SK-N-SH treated with all-trans-retinoic acid at 6 μM for 48 hours (cell line): ENCODE results near the gene CHMP2A.

Experiments
- ATAC-seq: fragments of 200-7000 bp; cut with Tn5 transposase; 3 replicates; pipeline ENCODE4 v1.9.1; 2020; ENCODE audit warnings: mild to moderate bottlenecking, moderate library complexity
- CREB5 ChIP-seq: fragments of 250-450 bp; sonication (Bioruptor Pico); IDR thresholded peaks from 2 replicates; pipeline ENCODE4 v1.5.1; 2020; ENCODE audit warnings: low read depth, mild to moderate bottlenecking, moderate library complexity
- CSDC2 ChIP-seq: fragments of 250-450 bp; sonication (Bioruptor Pico); IDR thresholded peaks from 2 replicates; pipeline ENCODE4 v1.5.0; 2020; ENCODE audit warnings: mild to moderate bottlenecking, moderate library complexity
- CSRNP3 ChIP-seq: fragments of 250-450 bp; sonication (Bioruptor Pico); IDR thresholded peaks from 2 replicates; pipeline ENCODE4 v1.5.1; 2021; ENCODE audit warnings: mild to moderate bottlenecking, moderate library complexity
- ESRRG ChIP-seq: fragments of 250-450 bp; sonication (Bioruptor Pico); IDR thresholded peaks from 2 replicates; pipeline ENCODE4 v1.6.1; 2021; ENCODE audit warnings: mild to moderate bottlenecking
- GLIS3 ChIP-seq: fragments of 250-450 bp; sonication (Bioruptor Pico); IDR thresholded peaks from 2 replicates; pipeline ENCODE4 v1.5.0; 2020; ENCODE audit warnings: mild to moderate bottlenecking, moderate library complexity
- ISL1 ChIP-seq: fragments of 250-450 bp; sonication (Bioruptor Pico); IDR thresholded peaks from 2 replicates; pipeline ENCODE4 v2.1.2; 2022; ENCODE audit warnings: mild to moderate bottlenecking, moderate library complexity
- PATZ1 ChIP-seq: fragments of 250-450 bp; sonication (Bioruptor Pico); IDR thresholded peaks from 2 replicates; pipeline ENCODE4 v1.8.0; 2020; ENCODE audit warnings: mild to moderate bottlenecking, moderate library complexity, borderline replicate concordance
- POU6F1 ChIP-seq: fragments of 250-450 bp; sonication (Bioruptor Pico); IDR thresholded peaks from 2 replicates; pipeline ENCODE4 v1.8.0; 2021; ENCODE audit warnings: low read depth, mild to moderate bottlenecking, moderate library complexity, borderline replicate concordance
- PPARA ChIP-seq: fragments of 250-450 bp; sonication (Bioruptor Pico); IDR thresholded peaks from 2 replicates; pipeline ENCODE4 v1.5.0; 2020; ENCODE audit warnings: mild to moderate bottlenecking, borderline replicate concordance
- SNAI2 ChIP-seq: fragments of 250-450 bp; sonication (Bioruptor Pico); IDR thresholded peaks from 2 replicates; pipeline ENCODE4 v1.5.0; 2020; ENCODE audit warnings: mild to moderate bottlenecking, moderate library complexity
- TOX ChIP-seq: fragments of 250-450 bp; sonication (Bioruptor Pico); IDR thresholded peaks from 2 replicates; pipeline ENCODE4 v1.8.0; 2021; ENCODE audit warnings: mild to moderate bottlenecking, moderate library complexity, borderline replicate concordance
- TSHZ2 ChIP-seq: fragments of 250-450 bp; sonication (Bioruptor Pico); IDR thresholded peaks from 2 replicates; pipeline ENCODE4 v1.5.0; 2020; ENCODE audit warnings: mild to moderate bottlenecking, moderate library complexity
- ZFP3 ChIP-seq: fragments of 250-450 bp; sonication (Bioruptor Pico); IDR thresholded peaks from 2 replicates; pipeline ENCODE4 v1.5.0; 2020; ENCODE audit warnings: mild to moderate bottlenecking, moderate library complexity
- ZFP30 ChIP-seq: fragments of 450-650 bp; formaldehyde crosslinking; IDR thresholded peaks from 2 replicates; pipeline ENCODE4 v1.5.0; 2022; ENCODE audit warnings: mild to moderate bottlenecking, moderate library complexity
- ZNF70 ChIP-seq: fragments of 450-650 bp; formaldehyde crosslinking; IDR thresholded peaks from 2 replicates; pipeline ENCODE4 v1.5.0; 2020; ENCODE audit warnings: mild to moderate bottlenecking, moderate library complexity
- ZNF8 ChIP-seq: fragments of 450-650 bp; formaldehyde crosslinking; IDR thresholded peaks from 2 replicates; pipeline ENCODE4 v1.5.0; 2020; ENCODE audit warnings: mild to moderate bottlenecking, moderate library complexity

Gene CHMP2A

GRCh38 chr19:58519355-58520256, 35.3 kb downstream of the CHMP2A start, which contains the start of gene ZBTB45:
Gene ZBTB45, minus strand, starts transcription at chr19:58519810. Its CDS starts 2,137 bp downstream, at chr19:58517673.
- TF ChIP-seq POU6F1 (CRISPR knock-in tag) (0 out of 2 replicates have a peak, but pooled peaks have one; percentile 53), ZNF70 (CRISPR knock-in tag) (peak; percentile 52; the same call in 1 of the 2 replicates), ISL1 (CRISPR knock-in tag) (no peak), CSRNP3 (peak; percentile 62; the same call in 1 of the 2 replicates), PATZ1 (0 out of 2 replicates have a peak, but pooled peaks have one; percentile 65), CSDC2 (CRISPR knock-in tag) (no peak), GLIS3 (CRISPR knock-in tag) (no peak), ZFP3 (CRISPR knock-in tag) (peak; percentile 98), PPARA (CRISPR knock-in tag) (no peak), SNAI2 (no peak), TSHZ2 (CRISPR knock-in tag) (no peak), CREB5 (no peak), ZNF8 (0 out of 2 replicates have a peak, but pooled peaks have one; percentile 3), ZFP30 (CRISPR knock-in tag) (no peak)

GRCh38 chr19:58519087-58519354, 35.9 kb downstream of the CHMP2A start:
- TF ChIP-seq TOX (CRISPR knock-in tag) (no peak), CSRNP3 (no peak), ESRRG (CRISPR knock-in tag) (no peak), ISL1 (CRISPR knock-in tag) (no peak), TSHZ2 (CRISPR knock-in tag) (no peak), PPARA (CRISPR knock-in tag) (no peak), CSDC2 (CRISPR knock-in tag) (no peak), ZFP30 (CRISPR knock-in tag) (no peak), PATZ1 (no peak)
- ATAC-seq = peak; percentile 69

More at GRCh38 chr19:58519355-58520256, 35.3 kb downstream of the CHMP2A start, which contains the start of gene ZBTB45:
- ATAC-seq = peak; percentile 90
